Measurements from ENCODE around the gene CYBA.

- TF ChIP-seq CTCF (IDR thresholded peaks at IDR 0.05): no peak
- TF ChIP-seq POLR2A (IDR thresholded peaks at IDR 0.05): no peak
Measured at GRCh38 chr16:88646345-88647034, 4.4 kb downstream of the CYBA start.

Measured in uterus (tissue), 2 donors.